WTC11 (cell line): ENCODE data around the gene RAD23B. TPM values are rescaled to one million over a fixed set of nuclear protein-coding genes. Genes with fewer than 3 reads are reported as not detected.

Source experiments
- ATAC-seq: fragments of 200-7000 bp; cut with Tn5 transposase; 2 replicates; pipeline ENCODE4 v1.10.0; 2021; ENCODE audit warnings: mild to moderate bottlenecking, moderate library complexity
- CTCF ChIA-PET: fragments of 300-600 bp; sonication (Branson Sonifier 250); formaldehyde crosslinking; loops from one replicate; lab custom pipeline; 2021; ENCODE audit warnings: antibody characterized with exemption; lab: Charles Lee
- POLR2A ChIA-PET: fragments of 350-600 bp; sonication (Branson Sonifier 250); formaldehyde crosslinking; loops from one replicate; lab custom pipeline; 2021; ENCODE audit warnings: antibody characterized with exemption; lab: Charles Lee
- DNase-seq: peaks from one replicate; pipeline ENCODE4 v3.0.0; 2021; ENCODE audit warnings: low spot score
- H3K27ac Mint-ChIP-seq: 2 replicates; pipeline ENCODE4 v1.8.0; 2021; ENCODE audit warnings: mixed read lengths
- H3K27me3 Mint-ChIP-seq: 2 replicates; pipeline ENCODE4 v1.8.0; 2021; ENCODE audit warnings: low read depth, mild to moderate bottlenecking, moderate library complexity, mixed read lengths
- H3K36me3 Mint-ChIP-seq: 2 replicates; pipeline ENCODE4 v1.8.0; 2021; ENCODE audit warnings: mixed read lengths
- H3K4me1 Mint-ChIP-seq: 2 replicates; pipeline ENCODE4 v1.8.0; 2022; ENCODE audit warnings: mixed read lengths
- H3K4me3 Mint-ChIP-seq: 2 replicates; pipeline ENCODE4 v1.8.0; 2021; ENCODE audit warnings: mild to moderate bottlenecking, moderate library complexity, mixed read lengths
- H3K9me3 Mint-ChIP-seq: 2 replicates; pipeline ENCODE4 v1.8.0; 2021; ENCODE audit warnings: mixed read lengths
- ATF3 ChIP-seq: sonication (generic); formaldehyde crosslinking; conservative IDR thresholded peaks from 2 replicates; pipeline ENCODE4 v1.8.1; 2022; ENCODE audit warnings: mild to moderate bottlenecking, missing genetic modification reagents
- EMX1 ChIP-seq: fragments of 250-450 bp; sonication (Bioruptor Pico); IDR thresholded peaks from 2 replicates; pipeline ENCODE4 v1.8.0; 2021; ENCODE audit warnings: mild to moderate bottlenecking
- GABPB1 ChIP-seq: sonication (generic); formaldehyde crosslinking; IDR thresholded peaks from 2 replicates; pipeline ENCODE4 v1.8.1; 2023; ENCODE audit warnings: mild to moderate bottlenecking, missing genetic modification reagents
- GRHL2 ChIP-seq: fragments of 250-450 bp; sonication (Bioruptor Pico); IDR thresholded peaks from 2 replicates; pipeline ENCODE4 v1.8.0; 2022; ENCODE audit warnings: mild to moderate bottlenecking, moderate library complexity; ENCODE audit not compliant: insufficient replicate concordance, severe bottlenecking
- IRF2 ChIP-seq: sonication (generic); formaldehyde crosslinking; IDR thresholded peaks from 2 replicates; pipeline ENCODE4 v1.8.0; 2022; ENCODE audit warnings: low read depth, missing genetic modification reagents, borderline replicate concordance
- JUN ChIP-seq: sonication (generic); formaldehyde crosslinking; IDR thresholded peaks from 2 replicates; pipeline ENCODE4 v1.8.0; 2023; ENCODE audit warnings: mild to moderate bottlenecking, missing genetic modification reagents
- MYBL2 ChIP-seq: sonication (generic); formaldehyde crosslinking; IDR thresholded peaks from 2 replicates; pipeline ENCODE4 v1.8.1; 2023; ENCODE audit warnings: mild to moderate bottlenecking, moderate library complexity, missing genetic modification reagents
- NR1H2 ChIP-seq: sonication (generic); formaldehyde crosslinking; IDR thresholded peaks from 2 replicates; pipeline ENCODE4 v1.9.0; 2021; ENCODE audit warnings: mild to moderate bottlenecking, moderate library complexity, missing genetic modification reagents
- PREB ChIP-seq: sonication (generic); formaldehyde crosslinking; IDR thresholded peaks from 2 replicates; pipeline ENCODE4 v1.8.1; 2022; ENCODE audit warnings: mild to moderate bottlenecking, missing genetic modification reagents, moderate library complexity, borderline replicate concordance
- ZNF317 ChIP-seq: sonication (generic); formaldehyde crosslinking; IDR thresholded peaks from 2 replicates; pipeline ENCODE4 v1.8.1; 2023; ENCODE audit warnings: low read depth, mild to moderate bottlenecking, moderate library complexity, missing genetic modification reagents, borderline replicate concordance
- ZNF423 ChIP-seq: fragments of 250-450 bp; sonication (Bioruptor Pico); IDR thresholded peaks from 2 replicates; pipeline ENCODE4 v2.1.2; 2022; ENCODE audit warnings: mild to moderate bottlenecking, moderate library complexity
- total RNA-seq: library from RNA; stranded (reverse); gene quantifications from 3 replicates; pipeline ENCODE4 v1.2.3, GENCODE V29; 2021
- TF ChIP-seq, protein P1 (sequence below): sonication (generic); formaldehyde crosslinking; IDR thresholded peaks from 2 replicates; pipeline ENCODE4 v1.8.1; 2022; ENCODE audit warnings: low read depth, missing genetic modification reagents, borderline replicate concordance
- TF ChIP-seq, protein P2 (sequence below): sonication (generic); formaldehyde crosslinking; IDR thresholded peaks from 2 replicates; pipeline ENCODE4 v1.8.1; 2022; ENCODE audit warnings: low read depth, mild to moderate bottlenecking, moderate library complexity, missing genetic modification reagents, borderline replicate concordance

Gene RAD23B
- total RNA-seq, 1 experiment from 2014 or later: 150 TPM

- TF ChIP-seq ZNF317 (CRISPR knock-in tag): no peak
- TF ChIP-seq, all 79 proteins: peak for 7
Measured at GRCh38 chr9:107340920-107341632, 58.0 kb downstream of the RAD23B start (continued).

DNA sequence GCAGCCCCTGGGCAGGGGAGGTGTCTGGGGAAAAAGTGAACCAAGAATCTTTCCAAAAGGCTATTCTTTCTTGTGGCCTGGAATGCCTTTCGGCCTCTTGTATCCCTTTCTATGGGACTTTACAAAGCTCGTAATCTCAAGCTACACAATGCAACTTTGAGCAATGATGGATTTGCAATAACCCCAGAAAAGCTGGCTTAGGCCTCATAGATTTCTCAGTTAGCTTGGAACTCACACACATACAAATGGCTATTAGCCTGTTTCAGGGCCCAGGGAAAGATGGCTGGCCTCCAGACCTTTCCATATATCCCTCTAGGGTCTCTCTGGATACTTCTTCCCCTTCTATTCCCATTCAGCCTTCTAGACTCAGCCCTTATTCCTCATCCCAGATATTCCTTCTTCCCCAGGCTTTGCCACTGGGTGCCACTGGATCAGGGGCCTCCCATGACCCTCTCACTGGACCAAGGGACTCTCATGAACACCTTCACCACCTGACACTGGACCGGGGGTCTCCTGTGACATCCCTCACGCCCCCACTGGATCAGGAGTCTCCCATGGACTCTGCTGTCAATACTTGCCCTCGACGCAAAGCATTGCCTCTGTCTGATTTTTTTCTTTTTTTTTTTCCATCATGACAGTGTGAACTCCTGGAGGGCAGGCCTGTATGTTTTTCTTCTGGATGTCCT, 59.5 kb downstream of the RAD23B start:
- ATAC-seq: no peak
- TF ChIP-seq, protein P1, sequence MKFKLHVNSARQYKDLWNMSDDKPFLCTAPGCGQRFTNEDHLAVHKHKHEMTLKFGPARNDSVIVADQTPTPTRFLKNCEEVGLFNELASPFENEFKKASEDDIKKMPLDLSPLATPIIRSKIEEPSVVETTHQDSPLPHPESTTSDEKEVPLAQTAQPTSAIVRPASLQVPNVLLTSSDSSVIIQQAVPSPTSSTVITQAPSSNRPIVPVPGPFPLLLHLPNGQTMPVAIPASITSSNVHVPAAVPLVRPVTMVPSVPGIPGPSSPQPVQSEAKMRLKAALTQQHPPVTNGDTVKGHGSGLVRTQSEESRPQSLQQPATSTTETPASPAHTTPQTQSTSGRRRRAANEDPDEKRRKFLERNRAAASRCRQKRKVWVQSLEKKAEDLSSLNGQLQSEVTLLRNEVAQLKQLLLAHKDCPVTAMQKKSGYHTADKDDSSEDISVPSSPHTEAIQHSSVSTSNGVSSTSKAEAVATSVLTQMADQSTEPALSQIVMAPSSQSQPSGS (CRISPR knock-in tag): no peak
- TF ChIP-seq PREB (CRISPR knock-in tag) (no peak), IRF2 (no peak), GRHL2 (CRISPR knock-in tag) (no peak), GABPB1 (no peak), EMX1 (CRISPR knock-in tag) (no peak), NR1H2 (CRISPR knock-in tag) (no peak)
- TF ChIP-seq, protein P2, sequence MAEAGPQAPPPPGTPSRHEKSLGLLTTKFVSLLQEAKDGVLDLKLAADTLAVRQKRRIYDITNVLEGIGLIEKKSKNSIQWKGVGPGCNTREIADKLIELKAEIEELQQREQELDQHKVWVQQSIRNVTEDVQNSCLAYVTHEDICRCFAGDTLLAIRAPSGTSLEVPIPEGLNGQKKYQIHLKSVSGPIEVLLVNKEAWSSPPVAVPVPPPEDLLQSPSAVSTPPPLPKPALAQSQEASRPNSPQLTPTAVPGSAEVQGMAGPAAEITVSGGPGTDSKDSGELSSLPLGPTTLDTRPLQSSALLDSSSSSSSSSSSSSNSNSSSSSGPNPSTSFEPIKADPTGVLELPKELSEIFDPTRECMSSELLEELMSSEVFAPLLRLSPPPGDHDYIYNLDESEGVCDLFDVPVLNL (CRISPR knock-in tag): no peak
- TF ChIP-seq, all 79 proteins: peak for 0
- DNase-seq: no peak
- CTCF ChIA-PET: interaction anchor here (2.7 kb wide), 1 partner anchor 82 kb away, joined by 18 read pairs; no protein-coding TSS in a partner anchor
- peaks cover 19% of the 10 kb centered on the region for H3K4me1 Mint-ChIP-seq
- no peaks in the 10 kb centered on the region for H3K36me3 Mint-ChIP-seq
- H3K27ac Mint-ChIP-seq: no peak overlapping the region
- H3K27me3 Mint-ChIP-seq: no peaks in the 10 kb centered on the region
- POLR2A ChIA-PET: no interaction called here
- peaks cover 2% of the 10 kb centered on the region; the same call in 1 of the 2 replicates for H3K9me3 Mint-ChIP-seq
- no peak overlapping the region for H3K4me3 Mint-ChIP-seq

- H3K4me3 Mint-ChIP-seq: no peak overlapping the region
- peaks cover 26% of the 10 kb centered on the region for H3K4me1 Mint-ChIP-seq
- H3K9me3 Mint-ChIP-seq: peaks cover 3% of the 10 kb centered on the region; the same call in 1 of the 2 replicates
- DNase-seq (no peak), ATAC-seq (no peak; the same call in 1 of the 2 replicates)
- H3K36me3 Mint-ChIP-seq: no peaks in the 10 kb centered on the region
- no peak overlapping the region for H3K27ac Mint-ChIP-seq
- peak; percentile 50; the same call in 1 of the 2 replicates for TF ChIP-seq ZNF423 (CRISPR knock-in tag)
- TF ChIP-seq JUN (CRISPR knock-in tag): no peak
- no peak for TF ChIP-seq PREB (CRISPR knock-in tag)
- no peak for TF ChIP-seq ATF3 (CRISPR knock-in tag)
- no peak for TF ChIP-seq MYBL2 (CRISPR knock-in tag)
- H3K27me3 Mint-ChIP-seq: no peaks in the 10 kb centered on the region
- POLR2A ChIA-PET: no interaction called here
- CTCF ChIA-PET: interaction anchor here (0.7 to 0.8 kb wide), 2 partner anchors 9 to 77 kb away, joined by 3 read pairs; no protein-coding TSS in a partner anchor
Measured at GRCh38 chr9:107345327-107345726, 62.2 kb downstream of the RAD23B start.
